Vagina (tissue), 2 donors: ENCODE results near the gene DNAJB8. TPM values are rescaled to one million over a fixed set of nuclear protein-coding genes. Genes with fewer than 3 reads are reported as not detected.

Experiments used
- DNase-seq, 2 donors: peaks; one replicate each; pipeline ENCODE4 v3.0.0-alpha.2; 2017; ENCODE audit errors: extremely low spot score in 2 of 2
- H3K27ac ChIP-seq: fragments of 200-600 bp; sonication (generic); one replicate; pipeline ENCODE4 v1.5.1; 2019
- H3K27me3 ChIP-seq: fragments of 200-600 bp; sonication (generic); one replicate; pipeline ENCODE4 v1.5.1; 2019
- H3K36me3 ChIP-seq, 2 donors: fragments of 200-600 bp; sonication (generic); one replicate each; pipeline ENCODE4 v1.5.1; 2017 to 2019
- H3K4me1 ChIP-seq: fragments of 200-600 bp; sonication (generic); one replicate; pipeline ENCODE4 v1.5.1; 2019
- H3K4me3 ChIP-seq, 2 donors: fragments of 200-600 bp; sonication (generic); 1 replicate in 1 of 2; 2 replicates in 1 of 2; pipeline ENCODE4 v1.5.1; 2016 to 2019
- H3K9me3 ChIP-seq: fragments of 200-600 bp; sonication (generic); one replicate; pipeline ENCODE4 v1.5.1; 2019
- CTCF ChIP-seq, 3 experiments: fragments of 450-650 bp in 2 of 3; fragments of 200-600 bp in 1 of 3; sonication (generic) in 1 of 3; IDR thresholded peaks; one replicate each; pipeline ENCODE4 v1.5.1; 2017 to 2019; ENCODE audit warnings: antibody characterized with exemption in 3 of 3, mild to moderate bottlenecking in 2 of 3, moderate library complexity in 2 of 3
- POLR2A ChIP-seq, 2 donors: fragments of 450-650 bp; IDR thresholded peaks; one replicate each; pipeline ENCODE4 v1.6.1; 2017; ENCODE audit warnings: antibody characterized with exemption in 2 of 2, mild to moderate bottlenecking in 2 of 2, moderate library complexity in 2 of 2
- POLR2AphosphoS5 ChIP-seq, 2 donors: sonication (generic); formaldehyde crosslinking; IDR thresholded peaks; one replicate each; pipeline ENCODE4 v1.9.0; 2017; ENCODE audit warnings: antibody characterized with exemption in 2 of 2, mild to moderate bottlenecking in 2 of 2, low read depth in 1 of 2; ENCODE audit not compliant: insufficient read depth in 1 of 2
- intact Hi-C: fragments of 100-400 bp; cut with DNase I; formaldehyde crosslinking; loops from one replicate; pipeline ENCODE4 v1.15.1; 2023
- total RNA-seq: library from RNA; depleted of rRNA; stranded (reverse); fragments of >200 nt; gene quantifications from one replicate; pipeline ENCODE4 v1.2.3, GENCODE V29; 2016

Gene DNAJB8
- total RNA-seq, 1 donor from 2014 or later: not detected

GRCh38 chr3:128443771-128444170 is 22.9 kb downstream of the DNAJB8 start:
- TF ChIP-seq CTCF (IDR thresholded peaks at IDR 0.05): no peak
- no peak for TF ChIP-seq POLR2A (IDR thresholded peaks at IDR 0.05)
- no peak for TF ChIP-seq POLR2AphosphoS5 (IDR thresholded peaks at IDR 0.05; ENCODE audit: insufficient read depth in 1 of 2, low read depth in 1 of 2)
- no peaks in the 10 kb centered on the region for H3K36me3 ChIP-seq
- no peak overlapping the region for H3K4me3 ChIP-seq
- H3K27me3 ChIP-seq: no peaks in the 10 kb centered on the region
- no peaks in the 10 kb centered on the region for H3K9me3 ChIP-seq
- no peak for DNase-seq
- no peaks in the 10 kb centered on the region for H3K4me1 ChIP-seq
- H3K27ac ChIP-seq: no peak overlapping the region
- intact Hi-C loops: no loop called here

DNA sequence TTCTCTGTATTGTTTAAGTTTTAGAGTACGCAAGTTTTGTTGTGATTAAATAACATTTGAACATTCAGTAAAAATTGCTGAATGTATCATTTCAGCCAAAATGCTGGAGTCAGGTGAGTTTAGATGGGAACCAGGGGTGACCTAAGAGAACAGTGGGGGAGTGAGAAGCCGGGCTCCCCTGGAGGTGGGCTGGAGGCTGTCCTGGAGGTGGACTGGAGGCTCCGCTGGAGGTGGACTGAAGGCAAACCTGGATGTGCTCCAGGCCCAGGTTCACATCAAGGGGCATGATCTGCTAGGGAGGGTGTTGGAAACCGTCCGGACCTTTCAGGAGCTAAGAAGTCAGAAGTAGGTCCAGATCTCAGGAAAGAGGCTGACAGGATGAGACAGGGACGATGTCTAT is 23.7 kb downstream of the DNAJB8 start:
- H3K9me3 ChIP-seq: no peaks in the 10 kb centered on the region
- H3K4me1 ChIP-seq: no peaks in the 10 kb centered on the region
- intact Hi-C loops: no loop called here
- TF ChIP-seq CTCF (IDR thresholded peaks at IDR 0.05): no peak
- TF ChIP-seq POLR2A (IDR thresholded peaks at IDR 0.05): no peak
- TF ChIP-seq POLR2AphosphoS5 (IDR thresholded peaks at IDR 0.05; ENCODE audit: insufficient read depth in 1 of 2, low read depth in 1 of 2): no peak
- no peaks in the 10 kb centered on the region for H3K27me3 ChIP-seq
- no peak for DNase-seq
- H3K36me3 ChIP-seq: no peaks in the 10 kb centered on the region
- no peak overlapping the region for H3K4me3 ChIP-seq
- H3K27ac ChIP-seq: no peak overlapping the region

DNA sequence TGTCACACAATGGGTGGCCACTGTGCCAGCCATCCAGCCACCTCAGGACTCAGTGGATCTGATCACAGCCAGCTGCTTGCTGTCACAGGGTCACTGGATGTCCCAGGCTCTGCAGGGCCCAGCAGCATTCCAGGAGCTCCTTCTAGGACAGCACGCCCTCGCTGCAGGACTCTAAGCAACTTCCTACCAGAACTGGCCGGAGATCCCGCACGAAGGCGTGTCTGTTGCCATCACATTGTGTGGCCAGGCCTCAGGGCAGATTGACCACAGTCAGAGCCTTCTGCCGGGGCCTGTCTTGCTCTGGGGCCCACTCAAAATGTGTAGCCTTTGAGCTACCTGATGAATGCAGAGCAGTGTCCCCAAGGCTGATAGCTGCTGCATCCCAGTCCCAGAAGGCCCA is 24.6 kb downstream of the DNAJB8 start:
- Histone ChIP-seq H3K9me3 (no peaks in the 10 kb centered on the region), H3K36me3 (no peaks in the 10 kb centered on the region), H3K27me3 (no peaks in the 10 kb centered on the region), H3K4me1 (no peaks in the 10 kb centered on the region), H3K4me3 (no peak overlapping the region), H3K27ac (no peak overlapping the region)
- DNase-seq: no peak
- intact Hi-C loops: no loop called here
- no peak for TF ChIP-seq CTCF (IDR thresholded peaks at IDR 0.05)
- TF ChIP-seq POLR2AphosphoS5 (IDR thresholded peaks at IDR 0.05; ENCODE audit: insufficient read depth in 1 of 2, low read depth in 1 of 2): no peak
- no peak for TF ChIP-seq POLR2A (IDR thresholded peaks at IDR 0.05)

- TF ChIP-seq CTCF (IDR thresholded peaks at IDR 0.05) (no peak), POLR2A (IDR thresholded peaks at IDR 0.05) (no peak), POLR2AphosphoS5 (IDR thresholded peaks at IDR 0.05; ENCODE audit: insufficient read depth in 1 of 2, low read depth in 1 of 2) (no peak)
- DNase-seq: no peak
- H3K27me3 ChIP-seq: no peaks in the 10 kb centered on the region
- intact Hi-C loops: no loop called here
- H3K9me3 ChIP-seq: no peaks in the 10 kb centered on the region
- no peaks in the 10 kb centered on the region for H3K36me3 ChIP-seq
- H3K4me1 ChIP-seq: no peaks in the 10 kb centered on the region
- no peak overlapping the region for H3K27ac ChIP-seq
- no peak overlapping the region for H3K4me3 ChIP-seq
Measured at GRCh38 chr3:128439226-128439625, 27.5 kb downstream of the DNAJB8 start.

GRCh38 chr3:128438488-128439072 is 28.1 kb downstream of the DNAJB8 start:
- intact Hi-C loops: no loop called here
- H3K27me3 ChIP-seq: no peaks in the 10 kb centered on the region

More at GRCh38 chr3:128438488-128439072, 28.1 kb downstream of the DNAJB8 start:
- no peaks in the 10 kb centered on the region for H3K4me1 ChIP-seq
- H3K9me3 ChIP-seq: no peaks in the 10 kb centered on the region
- TF ChIP-seq CTCF (IDR thresholded peaks at IDR 0.05) (no peak), POLR2AphosphoS5 (IDR thresholded peaks at IDR 0.05; ENCODE audit: insufficient read depth in 1 of 2, low read depth in 1 of 2) (no peak), POLR2A (IDR thresholded peaks at IDR 0.05) (no peak)
- no peak for DNase-seq
- H3K36me3 ChIP-seq: no peaks in the 10 kb centered on the region
- no peak overlapping the region for H3K4me3 ChIP-seq
- H3K27ac ChIP-seq: no peak overlapping the region
